IMR-90 (cell line): ENCODE results near the gene RCN2. TPM values are rescaled to one million over a fixed set of nuclear protein-coding genes. Genes with fewer than 3 reads are reported as not detected.

Source experiments
- ATAC-seq: fragments of 200-7000 bp; cut with Tn5 transposase; 2 replicates; pipeline ENCODE4 v1.9.1; 2020; ENCODE audit warnings: low read depth, mild to moderate bottlenecking, moderate library complexity
- BruUV-seq: library from RNA; stranded (reverse); fragments of 400-500 nt; replicated peaks from 2 replicates; lab custom pipeline; 2021; lab: Mats Ljungman, UMichigan
- CTCF ChIA-PET: fragments of 300-600 bp; formaldehyde crosslinking; extraction: SDS; loops from one replicate; lab custom pipeline; 2021; ENCODE audit warnings: antibody characterized with exemption; lab: Yijun Ruan, JAX
- POLR2A ChIA-PET: fragments of 300-600 bp; sonication (Branson Sonifier 250); formaldehyde crosslinking; loops from one replicate; lab custom pipeline; 2022; ENCODE audit warnings: antibody characterized with exemption; ENCODE audit not compliant: unreplicated experiment; lab: Charles Lee
- DNase-seq: peaks from one replicate; pipeline ENCODE4 v3.0.0; 2013
- H2AFZ ChIP-seq: replicated peaks from 2 replicates; pipeline ENCODE3; 2013; ENCODE audit warnings: low read length, mild to moderate bottlenecking; ENCODE audit not compliant: poor library complexity
- H2AK5ac ChIP-seq: 2 replicates; pipeline ENCODE4 v1.6.1; 2013; ENCODE audit warnings: low read depth, low read length, inconsistent platforms
- H2AK9ac ChIP-seq: replicated peaks from 2 replicates; pipeline ENCODE3; 2013; ENCODE audit warnings: mild to moderate bottlenecking, low read depth, low read length, moderate library complexity; ENCODE audit not compliant: poor library complexity
- H2BK120ac ChIP-seq: 2 replicates; pipeline ENCODE4 v1.6.1; 2013; ENCODE audit warnings: low read depth, low read length, inconsistent platforms
- H2BK15ac ChIP-seq: 3 replicates; pipeline ENCODE4 v1.6.1; 2013; ENCODE audit warnings: low read depth, low read length, inconsistent platforms
- H2BK20ac ChIP-seq: 2 replicates; pipeline ENCODE4 v1.6.1; 2013; ENCODE audit warnings: low read depth, mild to moderate bottlenecking, inconsistent platforms, low read length, moderate library complexity
- H2BK5ac ChIP-seq: 2 replicates; pipeline ENCODE4 v1.6.1; 2013; ENCODE audit warnings: mild to moderate bottlenecking, low read depth, low read length, inconsistent platforms; ENCODE audit not compliant: poor library complexity, severe bottlenecking
- H3K14ac ChIP-seq: replicated peaks from 2 replicates; pipeline ENCODE4 v1.6.1; 2013; ENCODE audit warnings: low read depth, low read length, inconsistent platforms
- H3K18ac ChIP-seq: 2 replicates; pipeline ENCODE4 v1.6.1; 2013; ENCODE audit warnings: low read depth, low read length, control low read depth
- H3K23ac ChIP-seq: 2 replicates; pipeline ENCODE4 v1.6.1; 2013; ENCODE audit warnings: low read depth, low read length, inconsistent platforms
- H3K27ac ChIP-seq: 2 replicates; pipeline ENCODE4 v1.5.1; 2013; ENCODE audit warnings: mild to moderate bottlenecking, control low read depth, low read length; ENCODE audit not compliant: insufficient read depth
- H3K27me3 ChIP-seq: 2 replicates; pipeline ENCODE4 v1.6.1; 2013; ENCODE audit warnings: low read length; ENCODE audit not compliant: control insufficient read depth, insufficient read depth
- H3K36me3 ChIP-seq: 2 replicates; pipeline ENCODE4 v1.6.1; 2013; ENCODE audit warnings: low read length, mixed read lengths; ENCODE audit not compliant: control insufficient read depth, insufficient read depth
- H3K4ac ChIP-seq: 2 replicates; pipeline ENCODE4 v1.6.1; 2013; ENCODE audit warnings: low read depth, low read length, inconsistent platforms
- H3K4me1 ChIP-seq: 2 replicates; pipeline ENCODE4 v1.6.1; 2013; ENCODE audit warnings: low read length, mixed read lengths; ENCODE audit not compliant: control insufficient read depth, insufficient read depth
- H3K4me2 ChIP-seq: 2 replicates; pipeline ENCODE4 v1.6.1; 2013; ENCODE audit warnings: low read depth, mild to moderate bottlenecking, control low read depth, low read length, moderate library complexity
- H3K4me3 ChIP-seq: 2 replicates; pipeline ENCODE4 v1.5.1; 2013; ENCODE audit warnings: low read depth, mild to moderate bottlenecking, control low read depth, low read length, moderate library complexity; ENCODE audit not compliant: insufficient read depth
- H3K56ac ChIP-seq: 2 replicates; pipeline ENCODE4 v1.6.1; 2013; ENCODE audit warnings: low read length, inconsistent platforms; ENCODE audit not compliant: insufficient read depth; ENCODE audit errors: extremely low read depth
- H3K79me1 ChIP-seq, 2 experiments: 2 replicates each; pipeline ENCODE4 v1.6.1; 2013; ENCODE audit warnings: low read length in 2 of 2, inconsistent platforms in 1 of 2, low read depth in 1 of 2
- H3K9ac ChIP-seq: 2 replicates; pipeline ENCODE4 v1.6.1; 2013; ENCODE audit warnings: low read depth, low read length, control low read depth
- H3K9me1 ChIP-seq: 2 replicates; pipeline ENCODE4 v1.6.1; 2013; ENCODE audit warnings: low read length, inconsistent platforms; ENCODE audit not compliant: insufficient read depth
- H3K9me3 ChIP-seq: 2 replicates; pipeline ENCODE4 v1.6.1; 2013; ENCODE audit warnings: low read length; ENCODE audit not compliant: control insufficient read depth, insufficient read depth
- H4K20me1 ChIP-seq: 2 replicates; pipeline ENCODE4 v1.6.1; 2013; ENCODE audit warnings: low read length, inconsistent platforms; ENCODE audit not compliant: insufficient read depth
- H4K5ac ChIP-seq: 2 replicates; pipeline ENCODE4 v1.6.1; 2013; ENCODE audit warnings: mild to moderate bottlenecking, low read depth, low read length, control low read depth
- H4K8ac ChIP-seq, 2 experiments: 2 replicates each; pipeline ENCODE4 v1.6.1; 2013; ENCODE audit warnings: low read depth in 2 of 2, low read length in 2 of 2, control low read depth in 1 of 2, inconsistent platforms in 1 of 2
- H4K91ac ChIP-seq: 2 replicates; pipeline ENCODE4 v1.6.1; 2013; ENCODE audit warnings: low read depth, low read length, inconsistent platforms; ENCODE audit not compliant: insufficient read depth
- BHLHE40 ChIP-seq: fragments of 150-350 bp; IDR thresholded peaks from 2 replicates; pipeline ENCODE4 v1.6.1; 2016; ENCODE audit warnings: mild to moderate bottlenecking, low read depth, low read length
- CEBPB ChIP-seq: IDR thresholded peaks from 2 replicates; pipeline ENCODE4 v1.6.1; 2012; ENCODE audit warnings: low read depth, low read length, improper control_type of control experiment
- CHD1 ChIP-seq: IDR thresholded peaks from 2 replicates; pipeline ENCODE4 v1.6.1; 2012; ENCODE audit warnings: low read depth, low read length, improper control_type of control experiment
- CTCF ChIP-seq: conservative IDR thresholded peaks from 2 replicates; pipeline ENCODE4 v1.5.1; 2012; ENCODE audit warnings: mild to moderate bottlenecking, low read depth, low read length, improper control_type of control experiment
- MAFK ChIP-seq: IDR thresholded peaks from 2 replicates; pipeline ENCODE4 v1.6.1; 2012; ENCODE audit warnings: low read depth, low read length, improper control_type of control experiment
- MAZ ChIP-seq: IDR thresholded peaks from 2 replicates; pipeline ENCODE4 v1.6.1; 2012; ENCODE audit warnings: low read depth, mild to moderate bottlenecking, low read length, improper control_type of control experiment, moderate library complexity, borderline replicate concordance
- NFE2L2 ChIP-seq: fragments of 150-350 bp; IDR thresholded peaks from 2 replicates; pipeline ENCODE4 v1.6.1; 2016; ENCODE audit warnings: low read depth, mild to moderate bottlenecking, low read length
- POLR2A ChIP-seq: IDR thresholded peaks from 2 replicates; pipeline ENCODE4 v1.6.1; 2012; ENCODE audit warnings: mild to moderate bottlenecking, low read depth, low read length
- SMC3 ChIP-seq: fragments of 150-350 bp; IDR thresholded peaks from 2 replicates; pipeline ENCODE4 v1.6.1; 2016; ENCODE audit warnings: low read depth, mild to moderate bottlenecking, antibody characterized with exemption, low read length, moderate library complexity
- WGBS, 2 experiments: methylation state at CpG; one replicate each; pipeline versions ENCODE4 v1.1.5 to v1.1.7; 2013; ENCODE audit warnings: missing lambda C conversion rate in 2 of 2; ENCODE audit not compliant: insufficient read length in 1 of 2; ENCODE audit errors: extremely low coverage in 2 of 2; 5-methylcytosine and 5-hydroxymethylcytosine counted together
- dilution Hi-C: fragments of 300-500 bp; cut with HindIII; formaldehyde crosslinking; loops from one replicate; pipeline ENCODE4 v1.14.3; 2018; ENCODE audit warnings: low sequenced_read_pairs; ENCODE audit not compliant: unreplicated experiment
- in situ Hi-C: fragments of 300-500 bp; cut with MboI; formaldehyde crosslinking; loops from 3 replicates; pipeline ENCODE4 v1.14.3; 2019; ENCODE audit warnings: low sequenced_read_pairs, inconsistent platforms, mixed read lengths
- intact Hi-C: fragments of 100-400 bp; cut with micrococcal nuclease; formaldehyde crosslinking; loops from 2 replicates; pipeline ENCODE4 v1.10.0; 2022
- polyA plus RNA-seq, 3 experiments: library from polyadenylated mRNA; depleted of rRNA; stranded (reverse); fragments of >200 nt; gene quantifications; 2 replicates each; pipeline ENCODE4 v1.2.3, GENCODE V29; 2012; ENCODE audit warnings: low replicate concordance in 1 of 3
- total RNA-seq: library from RNA; depleted of rRNA; stranded (reverse); fragments of >200 nt; gene quantifications from 2 replicates; pipeline ENCODE4 v1.2.3, GENCODE V29; 2012
- TF ChIP-seq, protein P1 (sequence below): fragments of 150-350 bp; IDR thresholded peaks from 2 replicates; pipeline ENCODE4 v1.6.1; 2017; ENCODE audit warnings: mild to moderate bottlenecking, antibody characterized with exemption, low read length, low read depth
- TF ChIP-seq, protein P2 (sequence below): fragments of 150-350 bp; IDR thresholded peaks from 2 replicates; pipeline ENCODE4 v1.6.1; 2016; ENCODE audit warnings: low read depth, mild to moderate bottlenecking, low read length, moderate library complexity, borderline replicate concordance

RCN2 gene
- total and polyA plus RNA-seq, 2 of the 4 experiments (the other 2 are of a cell fraction) = 12.0 to 56.5 TPM

- H3K36me3 ChIP-seq = no peaks in the 10 kb centered on the region
- BruUV-seq = no TSS peak
- H3K4me3 ChIP-seq = no peak overlapping the region
- H2AK9ac ChIP-seq = no peak overlapping the region
- in situ Hi-C loops (no loop called here), intact Hi-C loops (no loop called here), dilution Hi-C loops (no loop called here)
- no peak overlapping the region for H4K5ac ChIP-seq
- no peak overlapping the region for H3K18ac ChIP-seq
- ATAC-seq = no peak
- no peak overlapping the region for H2AFZ ChIP-seq
- H4K8ac ChIP-seq = no peak overlapping the region
- no peaks in the 10 kb centered on the region for H3K79me1 ChIP-seq
- H3K9me1 ChIP-seq = no peaks in the 10 kb centered on the region
- POLR2A ChIA-PET = no interaction called here
- peaks cover 30% of the 10 kb centered on the region for H3K27me3 ChIP-seq
- no peak overlapping the region for H2BK20ac ChIP-seq
- H2BK5ac ChIP-seq = no peak overlapping the region
- H3K4me2 ChIP-seq = no peak overlapping the region
- H3K4ac ChIP-seq = no peak overlapping the region
- no peak overlapping the region for H3K9ac ChIP-seq
- H2BK15ac ChIP-seq = no peak overlapping the region
- no peak overlapping the region for H3K14ac ChIP-seq
- H3K23ac ChIP-seq = no peak overlapping the region
- no peak overlapping the region for H3K27ac ChIP-seq
- CTCF ChIA-PET = no interaction called here
- no peak overlapping the region for H4K91ac ChIP-seq
- WGBS, 2 experiments = no CpG with 5 or more reads among the region's 6 CpGs
- H3K56ac ChIP-seq = no peak overlapping the region
- no peaks in the 10 kb centered on the region for H4K20me1 ChIP-seq
- H3K4me1 ChIP-seq = no peaks in the 10 kb centered on the region
- H2AK5ac ChIP-seq = no peak overlapping the region
- DNase-seq = no peak
- TF ChIP-seq BHLHE40 = no peak
- TF ChIP-seq CEBPB = no peak
- TF ChIP-seq CHD1 = no peak
- no peak for TF ChIP-seq POLR2A
- no peak for TF ChIP-seq MAZ
- TF ChIP-seq, protein P1, sequence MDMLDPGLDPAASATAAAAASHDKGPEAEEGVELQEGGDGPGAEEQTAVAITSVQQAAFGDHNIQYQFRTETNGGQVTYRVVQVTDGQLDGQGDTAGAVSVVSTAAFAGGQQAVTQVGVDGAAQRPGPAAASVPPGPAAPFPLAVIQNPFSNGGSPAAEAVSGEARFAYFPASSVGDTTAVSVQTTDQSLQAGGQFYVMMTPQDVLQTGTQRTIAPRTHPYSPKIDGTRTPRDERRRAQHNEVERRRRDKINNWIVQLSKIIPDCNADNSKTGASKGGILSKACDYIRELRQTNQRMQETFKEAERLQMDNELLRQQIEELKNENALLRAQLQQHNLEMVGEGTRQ = no peak
- no peak for TF ChIP-seq SMC3
- no peak for TF ChIP-seq CTCF
- TF ChIP-seq MAFK = no peak
- TF ChIP-seq, protein P2, sequence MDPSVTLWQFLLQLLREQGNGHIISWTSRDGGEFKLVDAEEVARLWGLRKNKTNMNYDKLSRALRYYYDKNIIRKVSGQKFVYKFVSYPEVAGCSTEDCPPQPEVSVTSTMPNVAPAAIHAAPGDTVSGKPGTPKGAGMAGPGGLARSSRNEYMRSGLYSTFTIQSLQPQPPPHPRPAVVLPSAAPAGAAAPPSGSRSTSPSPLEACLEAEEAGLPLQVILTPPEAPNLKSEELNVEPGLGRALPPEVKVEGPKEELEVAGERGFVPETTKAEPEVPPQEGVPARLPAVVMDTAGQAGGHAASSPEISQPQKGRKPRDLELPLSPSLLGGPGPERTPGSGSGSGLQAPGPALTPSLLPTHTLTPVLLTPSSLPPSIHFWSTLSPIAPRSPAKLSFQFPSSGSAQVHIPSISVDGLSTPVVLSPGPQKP = no peak
- no peak for TF ChIP-seq NFE2L2
- no peaks in the 10 kb centered on the region for H3K9me3 ChIP-seq
- no peak overlapping the region for H2BK120ac ChIP-seq
Observed at GRCh38 chr15:76961268-76962011, 29.9 kb downstream of the RCN2 start.
